ENCODE measurements around the gene XIRP1.

DNA sequence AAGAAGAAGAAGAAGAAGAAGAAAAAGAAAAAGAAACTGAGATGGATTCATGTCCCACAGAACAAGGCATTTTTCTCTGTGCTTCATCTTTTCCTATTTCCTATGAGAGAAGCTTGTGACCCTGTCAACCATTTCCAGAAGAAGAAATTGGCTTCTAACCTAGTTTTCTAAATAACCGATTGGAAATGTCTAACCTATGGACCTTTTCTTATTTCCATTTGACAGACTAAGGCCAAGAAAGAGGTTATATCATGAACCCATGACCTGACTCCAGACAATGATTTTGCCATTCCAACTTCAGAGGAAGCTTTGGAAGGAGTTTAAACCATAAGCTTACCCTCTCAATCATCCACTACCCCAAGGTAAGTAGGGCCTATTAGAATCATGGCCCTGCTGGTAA is 22.7 kb downstream of the XIRP1 start:
- TF ChIP-seq, protein P1, sequence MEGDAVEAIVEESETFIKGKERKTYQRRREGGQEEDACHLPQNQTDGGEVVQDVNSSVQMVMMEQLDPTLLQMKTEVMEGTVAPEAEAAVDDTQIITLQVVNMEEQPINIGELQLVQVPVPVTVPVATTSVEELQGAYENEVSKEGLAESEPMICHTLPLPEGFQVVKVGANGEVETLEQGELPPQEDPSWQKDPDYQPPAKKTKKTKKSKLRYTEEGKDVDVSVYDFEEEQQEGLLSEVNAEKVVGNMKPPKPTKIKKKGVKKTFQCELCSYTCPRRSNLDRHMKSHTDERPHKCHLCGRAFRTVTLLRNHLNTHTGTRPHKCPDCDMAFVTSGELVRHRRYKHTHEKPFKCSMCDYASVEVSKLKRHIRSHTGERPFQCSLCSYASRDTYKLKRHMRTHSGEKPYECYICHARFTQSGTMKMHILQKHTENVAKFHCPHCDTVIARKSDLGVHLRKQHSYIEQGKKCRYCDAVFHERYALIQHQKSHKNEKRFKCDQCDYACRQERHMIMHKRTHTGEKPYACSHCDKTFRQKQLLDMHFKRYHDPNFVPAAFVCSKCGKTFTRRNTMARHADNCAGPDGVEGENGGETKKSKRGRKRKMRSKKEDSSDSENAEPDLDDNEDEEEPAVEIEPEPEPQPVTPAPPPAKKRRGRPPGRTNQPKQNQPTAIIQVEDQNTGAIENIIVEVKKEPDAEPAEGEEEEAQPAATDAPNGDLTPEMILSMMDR (conservative IDR thresholded peaks at IDR 0.05 in 1 of 2, IDR thresholded peaks at IDR 0.05 in 1 of 2; ENCODE audit: low read depth in 1 of 2, low read length in 2 of 2), result no peak
- no peak for TF ChIP-seq EZH2 (IDR thresholded peaks at IDR 0.05; ENCODE audit: low read length, missing control alignments)

Measured in fibroblast of lung (primary cell).